Osteoblast (primary cell): ENCODE results near the gene RLN2. TPM values are rescaled to one million over a fixed set of nuclear protein-coding genes. Genes with fewer than 3 reads are reported as not detected.

Experiments used
- DNase-seq: peaks from one replicate; pipeline ENCODE4 v3.0.0; 2011; ENCODE audit warnings: low spot score, mixed read lengths; ENCODE audit not compliant: insufficient read length; ENCODE audit errors: missing footprints
- H2AFZ ChIP-seq: 2 replicates; pipeline ENCODE4 v1.6.0; 2011; ENCODE audit warnings: mild to moderate bottlenecking, low read length
- H3K27ac ChIP-seq: 2 replicates; pipeline ENCODE4 v1.5.1; 2011; ENCODE audit warnings: mild to moderate bottlenecking, low read depth, low read length, moderate library complexity
- H3K27me3 ChIP-seq: 2 replicates; pipeline ENCODE4 v1.6.0; 2012; ENCODE audit warnings: mild to moderate bottlenecking, control low read depth, inconsistent platforms, low read length, moderate library complexity; ENCODE audit not compliant: insufficient read depth
- H3K36me3 ChIP-seq: 2 replicates; pipeline ENCODE4 v1.5.1; 2011; ENCODE audit warnings: mild to moderate bottlenecking, low read length, control low read depth, moderate library complexity; ENCODE audit not compliant: insufficient read depth
- H3K4me1 ChIP-seq: 2 replicates; pipeline ENCODE4 v1.5.1; 2011; ENCODE audit warnings: mild to moderate bottlenecking, low read length, control low read depth, moderate library complexity; ENCODE audit not compliant: insufficient read depth
- H3K4me2 ChIP-seq: 2 replicates; pipeline ENCODE4 v1.6.0; 2011; ENCODE audit warnings: mild to moderate bottlenecking, low read length; ENCODE audit not compliant: insufficient read depth
- H3K4me3 ChIP-seq: fragments of 200-600 bp; sonication (generic); 3 replicates; pipeline ENCODE4 v1.5.1; 2012; ENCODE audit warnings: mild to moderate bottlenecking, low read length, inconsistent platforms; ENCODE audit not compliant: insufficient read depth
- H3K79me2 ChIP-seq: 2 replicates; pipeline ENCODE4 v1.6.0; 2012; ENCODE audit warnings: mild to moderate bottlenecking, low read length, control low read depth, inconsistent platforms; ENCODE audit not compliant: insufficient read depth
- H3K9me3 ChIP-seq: 2 replicates; pipeline ENCODE4 v1.5.1; 2011; ENCODE audit warnings: low read depth, low read length, control low read depth
- H4K20me1 ChIP-seq: 2 replicates; pipeline ENCODE4 v1.6.0; 2012; ENCODE audit warnings: mild to moderate bottlenecking, low read length, control low read depth; ENCODE audit not compliant: insufficient read depth
- total RNA-seq: library from RNA; depleted of rRNA; stranded (reverse); fragments of >200 nt; gene quantifications from 2 replicates; pipeline ENCODE4 v1.2.3, GENCODE V29; 2012
- TF ChIP-seq, protein P1 (sequence below): IDR thresholded peaks from 2 replicates; pipeline ENCODE4 v1.5.1; 2011; ENCODE audit warnings: mild to moderate bottlenecking, low read depth, low read length, moderate library complexity; ENCODE audit errors: extremely low read depth

The RLN2 gene
- total RNA-seq, 1 donor = not detected

DNA sequence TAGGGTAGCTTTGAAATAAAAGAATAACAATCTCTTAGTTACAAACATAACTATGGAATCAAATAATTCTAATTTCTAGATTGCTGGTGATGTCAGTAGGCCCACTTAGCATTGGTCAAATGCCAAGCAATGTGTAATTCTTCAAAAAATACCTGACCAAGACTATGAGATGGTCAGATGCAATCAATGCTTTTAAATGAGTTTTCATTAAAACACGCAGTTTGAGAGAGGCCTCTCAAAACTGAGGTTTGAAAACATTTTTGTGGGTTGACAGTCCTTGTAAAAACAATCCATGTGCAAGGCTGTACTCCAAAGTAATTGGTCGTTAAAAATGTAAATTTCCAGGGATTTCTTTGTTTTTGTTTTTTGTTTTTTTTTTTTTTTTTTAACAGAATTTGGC, 1.2 kb upstream of the RLN2 start:
- no peak overlapping the region for H3K4me2 ChIP-seq
- TF ChIP-seq, protein P1, sequence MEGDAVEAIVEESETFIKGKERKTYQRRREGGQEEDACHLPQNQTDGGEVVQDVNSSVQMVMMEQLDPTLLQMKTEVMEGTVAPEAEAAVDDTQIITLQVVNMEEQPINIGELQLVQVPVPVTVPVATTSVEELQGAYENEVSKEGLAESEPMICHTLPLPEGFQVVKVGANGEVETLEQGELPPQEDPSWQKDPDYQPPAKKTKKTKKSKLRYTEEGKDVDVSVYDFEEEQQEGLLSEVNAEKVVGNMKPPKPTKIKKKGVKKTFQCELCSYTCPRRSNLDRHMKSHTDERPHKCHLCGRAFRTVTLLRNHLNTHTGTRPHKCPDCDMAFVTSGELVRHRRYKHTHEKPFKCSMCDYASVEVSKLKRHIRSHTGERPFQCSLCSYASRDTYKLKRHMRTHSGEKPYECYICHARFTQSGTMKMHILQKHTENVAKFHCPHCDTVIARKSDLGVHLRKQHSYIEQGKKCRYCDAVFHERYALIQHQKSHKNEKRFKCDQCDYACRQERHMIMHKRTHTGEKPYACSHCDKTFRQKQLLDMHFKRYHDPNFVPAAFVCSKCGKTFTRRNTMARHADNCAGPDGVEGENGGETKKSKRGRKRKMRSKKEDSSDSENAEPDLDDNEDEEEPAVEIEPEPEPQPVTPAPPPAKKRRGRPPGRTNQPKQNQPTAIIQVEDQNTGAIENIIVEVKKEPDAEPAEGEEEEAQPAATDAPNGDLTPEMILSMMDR = no peak
- no peak overlapping the region for H2AFZ ChIP-seq
- no peak overlapping the region for H3K4me3 ChIP-seq
- no peaks in the 10 kb centered on the region for H3K36me3 ChIP-seq
- H3K27me3 ChIP-seq = peaks cover 27% of the 10 kb centered on the region
- H3K79me2 ChIP-seq = no peaks in the 10 kb centered on the region
- H3K4me1 ChIP-seq = no peaks in the 10 kb centered on the region
- no peaks in the 10 kb centered on the region for H4K20me1 ChIP-seq
- H3K27ac ChIP-seq = no peak overlapping the region
- no peak for DNase-seq
- no peaks in the 10 kb centered on the region for H3K9me3 ChIP-seq

DNA sequence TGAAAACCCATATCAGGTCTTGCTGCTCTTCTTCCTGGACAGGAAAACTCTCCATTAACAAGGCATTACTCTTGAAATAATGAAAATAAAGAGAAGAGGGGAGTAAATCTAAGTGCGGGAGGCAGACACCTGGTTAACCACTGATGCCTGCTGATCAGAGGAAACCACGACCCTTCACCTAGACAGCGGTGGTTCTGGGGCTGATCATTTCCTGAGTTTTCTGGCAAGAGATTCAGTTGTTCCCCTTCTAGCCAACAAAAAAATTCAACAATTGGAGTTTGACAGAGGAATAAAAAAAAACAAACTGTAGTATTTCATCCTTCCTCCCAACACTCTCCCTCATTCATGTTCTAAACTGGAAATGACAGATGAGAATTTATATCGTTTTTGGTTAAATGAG, 3.0 kb downstream of the RLN2 start:
- no peaks in the 10 kb centered on the region for H4K20me1 ChIP-seq
- no peak overlapping the region for H3K27ac ChIP-seq
- H2AFZ ChIP-seq = no peak overlapping the region
- H3K36me3 ChIP-seq = no peaks in the 10 kb centered on the region
- no peak overlapping the region for H3K4me2 ChIP-seq
- H3K4me1 ChIP-seq = no peaks in the 10 kb centered on the region
- TF ChIP-seq, protein P1 = no peak
- H3K9me3 ChIP-seq = no peaks in the 10 kb centered on the region
- no peak for DNase-seq
- H3K79me2 ChIP-seq = no peaks in the 10 kb centered on the region
- H3K27me3 ChIP-seq = peaks cover 6% of the 10 kb centered on the region
- H3K4me3 ChIP-seq = no peak overlapping the region

DNA sequence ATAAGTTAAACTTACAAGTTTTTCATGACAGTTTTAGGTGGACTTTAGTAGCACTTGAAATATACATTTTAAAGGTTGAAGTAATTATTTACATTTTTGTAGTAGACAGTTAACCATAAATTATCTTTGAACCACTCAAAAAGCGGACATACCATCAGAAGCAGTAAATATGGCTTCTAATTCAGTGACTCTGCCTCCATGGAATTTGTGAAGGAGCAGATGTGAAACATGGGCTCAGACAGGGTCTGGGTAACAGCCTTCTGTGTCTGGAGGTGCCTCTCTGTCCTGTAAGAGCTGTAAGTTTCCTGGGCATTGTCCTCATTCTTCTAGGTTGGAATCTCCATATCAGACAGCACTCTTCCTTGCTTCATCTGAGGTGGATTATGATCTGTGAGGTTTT, 12.4 kb downstream of the RLN2 start:
- H3K9me3 ChIP-seq = no peaks in the 10 kb centered on the region
- H3K27ac ChIP-seq = no peak overlapping the region
- H3K4me2 ChIP-seq = no peak overlapping the region
- H2AFZ ChIP-seq = no peak overlapping the region
- no peaks in the 10 kb centered on the region for H3K36me3 ChIP-seq
- TF ChIP-seq, protein P1 = no peak
- H3K27me3 ChIP-seq = peaks cover 12% of the 10 kb centered on the region
- no peaks in the 10 kb centered on the region for H4K20me1 ChIP-seq
- H3K79me2 ChIP-seq = no peaks in the 10 kb centered on the region
- DNase-seq = no peak
- no peaks in the 10 kb centered on the region for H3K4me1 ChIP-seq
- H3K4me3 ChIP-seq = no peak overlapping the region

DNA sequence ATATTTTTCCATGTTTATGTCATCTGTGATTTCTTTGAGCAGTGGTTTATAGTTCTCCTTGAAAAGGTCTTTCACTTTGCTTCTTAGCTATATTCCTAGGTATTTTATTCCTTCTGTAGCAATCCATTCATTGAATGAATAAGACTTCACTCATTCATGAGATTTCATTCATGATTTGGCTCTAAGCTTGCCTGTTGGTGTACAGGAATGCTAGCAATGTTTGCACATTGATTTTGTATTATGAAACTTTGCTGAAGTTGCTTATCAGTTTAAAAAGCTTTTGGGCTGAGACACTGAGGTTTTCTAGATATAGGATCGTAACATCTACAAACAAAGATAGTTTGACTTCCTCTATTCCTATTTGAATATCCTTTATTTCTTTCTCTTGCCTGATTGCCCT, 15.9 kb downstream of the RLN2 start:
- Histone ChIP-seq H2AFZ (no peak overlapping the region), H3K79me2 (no peaks in the 10 kb centered on the region), H3K4me2 (no peak overlapping the region), H3K4me1 (no peaks in the 10 kb centered on the region), H3K9me3 (no peaks in the 10 kb centered on the region), H4K20me1 (no peaks in the 10 kb centered on the region), H3K27me3 (peaks cover 12% of the 10 kb centered on the region), H3K4me3 (no peak overlapping the region), H3K27ac (no peak overlapping the region), H3K36me3 (no peaks in the 10 kb centered on the region)
- DNase-seq = no peak
- TF ChIP-seq, protein P1 = no peak
